Adrenal gland (tissue), 5 donors: Measurements from ENCODE around the gene SAFB.

Source experiments
- CTCF ChIP-seq, 6 experiments: fragments of 450-650 bp in 4 of 6; fragments of 200-600 bp in 2 of 6; sonication (generic) in 1 of 6; IDR thresholded peaks; 1 replicate in 5 of 6; 2 replicates in 1 of 6; pipeline versions ENCODE4 v1.5.1 to v1.8.0; 2016 to 2021; ENCODE audit warnings: antibody characterized with exemption in 6 of 6, mild to moderate bottlenecking in 2 of 6, moderate library complexity in 1 of 6
- POLR2A ChIP-seq, 2 donors: fragments of 450-650 bp; IDR thresholded peaks; one replicate each; pipeline ENCODE4 v1.6.1; 2017; ENCODE audit warnings: antibody characterized with exemption in 2 of 2, mild to moderate bottlenecking in 2 of 2, moderate library complexity in 1 of 2
- donor health status: DM: no; HTN: no; CAD: no.

DNA sequence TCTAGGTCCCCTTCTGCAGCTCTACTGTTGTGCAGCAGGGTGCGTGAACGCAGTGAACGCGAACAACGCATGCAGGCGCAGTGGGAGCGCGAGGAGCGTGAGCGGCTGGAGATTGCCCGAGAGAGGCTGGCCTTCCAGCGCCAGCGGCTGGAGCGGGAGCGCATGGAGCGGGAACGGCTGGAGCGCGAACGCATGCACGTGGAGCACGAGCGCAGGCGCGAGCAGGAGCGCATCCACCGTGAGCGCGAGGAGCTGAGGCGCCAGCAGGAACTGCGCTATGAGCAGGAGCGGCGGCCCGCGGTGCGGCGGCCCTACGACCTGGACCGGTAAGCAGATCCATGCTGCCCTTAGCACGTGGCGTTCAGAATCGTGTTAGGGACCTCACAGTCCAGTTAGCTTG is 38.6 kb downstream of the SAFB start:
- TF ChIP-seq POLR2A (IDR thresholded peaks at IDR 0.05) (no peak), CTCF (IDR thresholded peaks at IDR 0.05) (no peak)
